Stimulated activated CD4-positive, alpha-beta T cell treated with anti-CD3 and anti-CD28 coated beads, TNF-alpha, amount 100 ng/mL, for 1 hour (primary cell): ENCODE measurements around the gene ATN1.
"Not testable (repeated sequence)": the region's sequence is repeated elsewhere in the genome, so short reads cannot be mapped to it uniquely, and the experiment has no call there.

Experiments
- DNase-seq, 3 donors: peaks; one replicate each; pipeline ENCODE4 v3.0.0-alpha.2; 2020; ENCODE audit warnings: low read depth in 3 of 3, low spot score in 1 of 3

ATN1 gene

DNA sequence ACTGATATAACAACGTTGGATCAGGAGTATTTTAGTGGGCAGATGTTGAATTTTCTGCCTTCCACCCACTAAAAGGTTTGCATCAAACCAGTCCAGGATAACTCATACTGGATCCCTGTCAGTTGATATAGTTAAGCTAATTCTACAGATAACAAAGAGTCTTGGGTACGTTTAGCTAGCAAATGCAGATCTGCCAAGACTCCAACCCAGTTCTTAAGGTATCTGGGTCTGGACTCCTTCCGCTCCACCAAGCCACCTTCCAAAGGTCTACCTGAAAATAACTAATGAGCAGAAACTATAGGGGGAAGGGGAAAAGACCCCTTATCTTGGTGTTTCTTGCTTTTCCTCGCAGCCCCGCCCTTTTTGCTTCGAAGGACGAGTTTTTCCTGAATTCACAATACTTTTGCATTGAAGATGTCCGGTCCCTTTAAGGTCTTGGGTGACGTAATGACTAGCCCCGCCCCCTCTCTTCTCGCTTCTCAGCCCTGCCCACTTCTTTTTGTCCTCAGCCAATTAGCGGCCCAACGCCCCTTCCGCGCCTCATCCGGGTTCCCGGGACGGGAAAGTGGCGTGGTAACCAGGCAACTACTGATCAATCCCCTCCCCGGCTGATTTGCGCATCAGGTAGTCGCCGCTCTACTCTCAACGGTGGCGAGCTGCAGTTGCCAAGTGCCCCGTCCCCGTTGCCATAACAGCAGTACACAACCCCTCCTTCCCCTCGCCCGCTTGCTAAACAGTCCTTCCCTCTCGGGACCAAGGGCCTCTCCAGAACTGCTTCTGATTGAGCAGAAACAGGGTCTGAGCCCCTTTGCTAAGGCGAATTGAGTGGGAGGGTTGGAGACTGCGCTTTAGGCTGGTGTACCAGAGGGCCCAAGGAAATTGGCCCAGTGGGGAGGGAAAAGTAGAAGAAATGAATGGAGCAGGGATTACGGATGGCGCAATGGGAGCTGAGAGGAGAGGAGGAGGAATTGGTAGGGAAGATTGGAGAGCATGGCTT, 23.2 kb upstream of the ATN1 start, which contains the start of gene LRRC23:
Gene LRRC23 (plus strand): TSS at position 543 of the 997 bp plus-strand sequence. CDS start 812 bp downstream, outside the sequence.
- peak; percentile 90 to 93 (median 92) for DNase-seq

DNA sequence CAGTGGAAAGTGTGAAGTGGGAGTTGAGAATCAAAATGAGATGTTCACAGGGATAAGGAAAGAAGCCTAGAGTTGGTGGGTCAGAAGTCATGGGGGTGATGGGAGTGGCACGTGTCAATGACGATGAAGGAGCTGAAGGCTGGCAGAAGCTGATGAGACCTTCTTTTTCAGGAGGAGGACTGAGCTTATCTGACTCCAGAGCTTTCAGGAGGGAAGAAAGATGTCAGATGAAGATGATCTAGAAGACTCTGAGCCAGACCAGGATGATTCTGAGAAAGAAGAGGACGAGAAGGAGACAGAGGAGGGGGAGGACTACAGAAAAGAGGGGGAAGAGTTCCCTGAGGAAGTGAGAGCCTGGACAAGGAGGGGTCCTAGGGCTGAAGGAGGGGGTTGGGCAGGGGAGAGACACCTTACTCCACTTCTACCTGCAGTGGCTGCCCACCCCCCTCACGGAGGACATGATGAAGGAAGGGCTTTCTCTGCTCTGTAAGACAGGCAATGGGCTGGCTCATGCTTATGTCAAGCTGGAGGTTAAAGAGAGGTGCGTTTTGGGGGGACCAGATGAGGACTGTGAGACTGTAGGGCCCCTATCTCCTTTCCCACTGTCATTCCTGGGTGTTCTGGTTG, 22.2 kb upstream of the ATN1 start:
- DNase-seq = no peak

DNA sequence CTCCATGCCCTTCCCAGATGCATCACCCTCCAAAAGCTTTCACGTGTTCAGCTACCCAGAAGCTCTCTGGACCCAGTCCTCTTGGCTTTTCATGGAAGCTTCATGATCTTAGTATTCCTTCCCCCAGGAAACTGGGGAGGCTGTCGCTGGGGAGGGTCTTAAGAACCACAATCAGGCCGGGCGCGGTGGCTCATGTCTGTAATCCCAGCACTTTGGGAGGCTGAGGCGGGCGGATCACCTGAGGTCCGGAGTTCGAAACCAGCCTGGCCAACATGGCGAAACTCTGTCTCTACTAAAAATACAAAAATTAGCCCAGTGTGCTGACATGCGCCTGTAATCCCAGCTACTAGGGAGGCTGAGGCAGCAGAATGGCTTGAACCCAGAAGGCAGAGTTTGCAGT, 19.6 kb upstream of the ATN1 start:
- DNase-seq = not testable (repeated sequence)

DNA sequence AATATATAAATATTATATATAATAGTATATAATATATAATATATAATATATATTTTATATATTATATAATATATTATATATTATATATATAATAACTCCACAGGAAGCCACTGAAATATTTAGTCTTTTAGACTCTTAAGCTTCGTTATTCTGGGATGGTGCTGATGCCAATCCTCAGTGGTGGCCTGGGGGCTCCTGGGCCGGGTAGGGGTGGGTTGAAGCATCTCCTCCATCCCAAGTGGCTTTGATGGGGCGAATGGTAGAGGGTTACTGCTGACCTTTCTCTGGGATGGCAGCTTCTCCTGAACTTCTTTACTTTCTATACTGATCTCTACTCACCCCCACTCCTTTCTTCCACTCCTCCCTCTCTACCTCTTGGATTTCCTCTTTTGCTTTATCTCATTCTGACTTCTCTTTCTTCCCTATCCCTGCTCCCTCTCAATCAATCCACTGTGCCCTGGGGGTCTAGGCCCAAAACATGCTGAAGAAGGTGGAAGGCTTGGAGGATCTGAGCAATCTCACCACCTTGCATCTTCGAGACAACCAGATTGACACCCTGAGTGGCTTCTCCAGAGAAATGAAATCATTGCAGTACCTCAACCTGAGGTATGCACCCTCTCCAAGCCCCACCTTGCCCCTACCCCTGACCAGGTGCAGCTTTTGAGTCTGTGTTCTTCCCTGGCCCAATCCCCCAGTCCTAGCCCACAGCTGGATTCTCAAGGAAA, 18.2 kb upstream of the ATN1 start:
- DNase-seq = no peak

DNA sequence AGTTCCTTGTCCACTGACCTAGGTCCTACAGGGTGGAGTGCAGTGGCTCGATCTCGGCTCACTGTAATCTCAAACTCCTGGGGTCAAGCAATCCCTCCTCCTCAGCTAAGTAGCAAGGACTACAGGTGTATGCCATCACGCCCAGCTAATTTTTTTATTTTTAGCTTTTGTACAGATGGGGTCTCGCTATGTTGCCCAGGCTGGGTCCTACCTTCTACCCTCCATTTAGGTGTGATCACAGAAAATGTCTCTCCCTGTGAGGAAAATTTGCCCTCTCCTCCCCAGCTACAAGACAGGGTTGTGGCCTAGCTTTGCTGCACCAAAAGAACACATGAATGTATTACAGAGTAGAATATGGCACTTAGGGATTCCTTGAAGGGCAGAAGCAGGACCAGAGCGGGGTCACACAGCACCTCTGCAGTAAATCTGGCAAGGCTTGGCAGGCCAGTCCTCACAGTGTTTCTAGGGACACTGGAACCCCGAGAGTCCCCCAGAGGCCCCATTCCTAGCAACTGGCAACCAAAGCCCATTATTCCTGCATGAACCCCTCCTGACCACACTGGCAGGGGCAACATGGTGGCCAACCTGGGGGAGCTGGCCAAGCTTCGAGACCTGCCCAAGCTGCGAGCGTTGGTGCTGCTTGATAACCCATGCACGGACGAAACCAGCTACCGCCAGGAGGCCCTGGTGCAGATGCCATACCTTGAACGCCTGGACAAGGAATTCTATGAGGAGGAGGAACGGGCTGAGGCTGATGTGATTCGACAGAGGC, 15.4 kb upstream of the ATN1 start:
- DNase-seq = no peak

DNA sequence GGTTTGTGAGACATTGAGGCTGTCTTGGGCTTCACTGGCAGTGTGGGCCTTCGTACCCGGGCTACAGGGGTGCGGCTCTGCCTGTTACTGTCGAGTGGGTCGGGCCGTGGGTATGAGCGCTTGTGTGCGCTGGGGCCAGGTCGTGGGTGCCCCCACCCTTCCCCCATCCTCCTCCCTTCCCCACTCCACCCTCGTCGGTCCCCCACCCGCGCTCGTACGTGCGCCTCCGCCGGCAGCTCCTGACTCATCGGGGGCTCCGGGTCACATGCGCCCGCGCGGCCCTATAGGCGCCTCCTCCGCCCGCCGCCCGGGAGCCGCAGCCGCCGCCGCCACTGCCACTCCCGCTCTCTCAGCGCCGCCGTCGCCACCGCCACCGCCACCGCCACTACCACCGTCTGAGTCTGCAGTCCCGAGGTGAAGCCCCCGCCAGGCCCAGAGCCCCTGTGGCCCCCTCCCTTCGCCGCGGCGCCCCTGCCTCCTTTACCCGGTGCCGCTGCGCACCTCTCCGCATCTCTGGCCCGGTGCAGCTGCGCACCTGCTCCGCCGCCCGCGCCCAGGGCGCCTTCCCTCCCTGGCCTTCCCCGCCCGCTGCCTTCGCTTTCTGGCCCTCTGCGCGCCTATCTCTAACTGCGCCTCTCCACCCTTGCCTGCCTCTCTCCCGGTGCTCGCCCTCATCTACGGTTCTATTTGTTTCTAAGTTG, 13.4 kb upstream of the ATN1 start, which contains the start of gene ENO2:
Gene ENO2 (plus strand): TSS at position 335 of the 701 bp plus-strand sequence. CDS start 1,253 bp downstream, outside the sequence.
- DNase-seq = peak; percentile 66 to 73 (median 67)

DNA sequence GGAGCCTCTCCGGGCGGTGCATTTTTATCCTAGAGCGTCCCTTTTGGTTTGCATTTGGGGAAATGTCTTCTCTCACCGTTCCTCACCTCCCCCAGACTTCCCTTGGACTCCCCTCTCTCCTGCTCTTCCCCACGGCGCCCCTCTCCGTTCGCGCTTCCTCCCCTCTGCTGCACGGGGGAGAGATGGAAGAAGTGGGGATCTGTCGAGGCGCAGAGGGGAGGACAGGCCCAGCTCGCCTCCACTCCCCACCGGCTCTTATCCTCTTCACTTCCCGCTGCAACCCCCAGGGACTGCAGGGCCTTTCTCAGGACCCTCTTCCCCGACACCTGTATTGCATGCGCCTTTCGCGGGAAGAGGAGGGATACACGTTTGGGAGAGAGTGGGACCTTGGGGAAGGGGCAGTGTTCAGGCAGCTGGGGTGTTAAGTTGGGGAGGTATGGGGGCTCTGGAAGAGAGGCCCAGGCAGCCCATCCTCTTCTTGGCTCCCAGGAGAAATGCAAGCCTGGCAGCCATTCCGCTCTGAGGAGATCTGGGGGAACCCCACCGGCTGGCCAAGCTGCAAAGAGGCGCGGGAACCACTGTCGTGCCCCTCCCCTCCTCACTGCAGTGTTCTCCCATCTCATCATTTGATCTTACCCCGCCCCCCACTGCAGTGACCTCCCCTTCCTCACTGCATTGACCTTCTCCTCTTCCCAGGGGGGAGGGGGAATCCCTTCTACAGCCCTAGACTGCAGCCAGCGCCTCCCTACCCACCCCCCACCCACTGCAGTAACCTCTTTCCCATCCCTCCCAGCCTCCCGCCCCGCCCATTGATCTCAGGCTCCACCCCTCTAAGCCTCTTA, 12.6 kb upstream of the ATN1 start:
- DNase-seq = no peak

DNA sequence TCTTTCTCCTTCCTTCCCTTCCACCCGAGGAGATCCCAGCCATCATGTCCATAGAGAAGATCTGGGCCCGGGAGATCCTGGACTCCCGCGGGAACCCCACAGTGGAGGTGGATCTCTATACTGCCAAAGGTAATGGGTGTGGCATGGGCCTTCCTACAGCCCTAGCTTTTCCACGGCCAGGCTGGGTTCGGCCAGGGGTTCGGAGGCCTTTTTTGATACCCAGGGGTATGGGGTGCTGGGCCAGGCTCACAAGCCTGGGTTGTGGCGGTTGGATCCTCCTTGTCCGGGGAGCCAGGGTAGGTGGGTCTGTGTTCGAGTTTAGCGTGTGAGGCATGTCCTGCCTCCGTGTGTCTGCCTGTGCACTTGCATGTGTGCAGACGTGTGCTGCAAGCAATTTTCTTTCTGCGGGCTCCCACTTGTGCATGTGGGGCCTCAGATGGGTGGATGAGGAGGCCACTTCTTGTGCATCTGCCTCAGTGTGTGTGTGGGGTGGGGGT, 11.9 kb upstream of the ATN1 start:
- no peak for DNase-seq

DNA sequence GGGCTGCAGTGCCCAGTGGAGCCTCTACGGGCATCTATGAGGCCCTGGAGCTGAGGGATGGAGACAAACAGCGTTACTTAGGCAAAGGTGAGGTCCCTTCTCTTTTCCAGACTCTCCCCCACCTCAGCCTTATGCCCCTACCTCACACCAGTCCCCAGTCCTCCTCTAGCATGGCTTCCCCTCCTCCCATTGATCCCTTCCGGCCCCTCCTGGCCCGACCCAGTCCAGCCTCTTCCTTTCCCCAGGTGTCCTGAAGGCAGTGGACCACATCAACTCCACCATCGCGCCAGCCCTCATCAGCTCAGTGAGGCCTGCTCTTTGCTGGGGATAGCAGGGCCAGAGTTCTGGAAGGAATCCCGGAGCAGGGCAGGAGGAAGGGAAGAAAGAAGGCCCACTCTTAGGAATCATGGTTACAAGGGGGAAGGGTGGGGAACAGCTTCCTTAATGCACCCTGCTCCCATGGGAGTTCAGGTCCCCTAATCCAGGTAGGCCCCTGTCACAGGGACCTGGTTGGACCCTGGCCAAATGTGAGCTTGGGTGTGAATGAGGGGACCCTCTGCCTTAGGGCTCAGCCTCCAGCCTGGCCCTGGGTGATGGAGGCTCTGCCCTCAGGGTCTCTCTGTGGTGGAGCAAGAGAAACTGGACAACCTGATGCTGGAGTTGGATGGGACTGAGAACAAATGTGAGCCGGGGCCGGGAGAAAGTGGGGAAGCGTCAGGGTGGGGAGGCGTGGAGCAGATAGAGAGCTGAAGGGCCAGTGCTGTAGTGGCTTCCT, 11.1 kb upstream of the ATN1 start:
- no peak for DNase-seq

DNA sequence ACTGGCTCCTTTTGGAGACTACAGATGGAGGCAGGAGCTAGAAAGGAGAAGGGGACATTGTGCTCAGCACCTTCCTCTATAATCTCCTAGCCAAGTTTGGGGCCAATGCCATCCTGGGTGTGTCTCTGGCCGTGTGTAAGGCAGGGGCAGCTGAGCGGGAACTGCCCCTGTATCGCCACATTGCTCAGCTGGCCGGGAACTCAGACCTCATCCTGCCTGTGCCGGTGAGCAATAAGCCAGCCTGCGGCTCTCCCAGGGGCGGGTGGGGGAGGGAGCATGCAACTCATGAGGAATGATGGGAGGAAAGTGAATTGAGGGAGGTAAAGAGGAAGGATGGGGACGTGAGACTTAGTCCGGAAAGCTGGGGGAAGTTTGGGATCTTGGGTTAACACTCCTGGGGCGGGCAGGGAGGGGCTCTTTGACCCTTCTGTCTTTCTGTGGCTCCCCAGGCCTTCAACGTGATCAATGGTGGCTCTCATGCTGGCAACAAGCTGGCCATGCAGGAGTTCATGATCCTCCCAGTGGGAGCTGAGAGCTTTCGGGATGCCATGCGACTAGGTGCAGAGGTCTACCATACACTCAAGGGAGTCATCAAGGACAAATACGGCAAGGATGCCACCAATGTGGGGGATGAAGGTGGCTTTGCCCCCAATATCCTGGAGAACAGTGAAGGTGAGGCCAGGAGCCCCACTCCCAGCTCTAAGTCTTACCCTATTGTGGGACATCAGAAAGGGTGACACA, 10.1 kb upstream of the ATN1 start:
- no peak for DNase-seq

DNA sequence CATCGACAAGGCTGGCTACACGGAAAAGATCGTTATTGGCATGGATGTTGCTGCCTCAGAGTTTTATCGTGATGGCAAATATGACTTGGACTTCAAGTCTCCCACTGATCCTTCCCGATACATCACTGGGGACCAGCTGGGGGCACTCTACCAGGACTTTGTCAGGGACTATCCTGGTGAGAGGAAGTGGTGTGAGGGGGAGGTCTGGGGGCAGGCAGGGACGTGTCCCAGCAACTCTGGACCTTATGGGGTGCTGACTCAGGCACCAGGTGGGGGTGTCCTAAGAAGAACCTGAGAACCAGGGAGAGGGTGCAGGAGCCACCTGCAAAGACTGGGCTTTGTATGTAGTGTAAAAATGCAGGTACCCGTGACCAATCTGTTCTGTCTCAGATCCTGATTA, 8.2 kb upstream of the ATN1 start:
- no peak for DNase-seq

DNA sequence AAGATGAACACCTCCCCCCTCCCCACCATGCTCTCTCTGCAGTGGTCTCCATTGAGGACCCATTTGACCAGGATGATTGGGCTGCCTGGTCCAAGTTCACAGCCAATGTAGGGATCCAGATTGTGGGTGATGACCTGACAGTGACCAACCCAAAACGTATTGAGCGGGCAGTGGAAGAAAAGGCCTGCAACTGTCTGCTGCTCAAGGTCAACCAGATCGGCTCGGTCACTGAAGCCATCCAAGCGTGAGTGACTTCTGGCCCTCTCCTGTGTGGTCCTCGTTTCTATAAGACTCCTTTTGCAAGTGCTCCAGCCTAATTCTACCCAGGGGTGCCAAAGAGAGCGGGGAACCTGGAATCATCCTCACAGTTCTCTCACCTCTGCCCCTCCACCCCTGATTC, 6.2 kb upstream of the ATN1 start:
- DNase-seq = no peak

DNA sequence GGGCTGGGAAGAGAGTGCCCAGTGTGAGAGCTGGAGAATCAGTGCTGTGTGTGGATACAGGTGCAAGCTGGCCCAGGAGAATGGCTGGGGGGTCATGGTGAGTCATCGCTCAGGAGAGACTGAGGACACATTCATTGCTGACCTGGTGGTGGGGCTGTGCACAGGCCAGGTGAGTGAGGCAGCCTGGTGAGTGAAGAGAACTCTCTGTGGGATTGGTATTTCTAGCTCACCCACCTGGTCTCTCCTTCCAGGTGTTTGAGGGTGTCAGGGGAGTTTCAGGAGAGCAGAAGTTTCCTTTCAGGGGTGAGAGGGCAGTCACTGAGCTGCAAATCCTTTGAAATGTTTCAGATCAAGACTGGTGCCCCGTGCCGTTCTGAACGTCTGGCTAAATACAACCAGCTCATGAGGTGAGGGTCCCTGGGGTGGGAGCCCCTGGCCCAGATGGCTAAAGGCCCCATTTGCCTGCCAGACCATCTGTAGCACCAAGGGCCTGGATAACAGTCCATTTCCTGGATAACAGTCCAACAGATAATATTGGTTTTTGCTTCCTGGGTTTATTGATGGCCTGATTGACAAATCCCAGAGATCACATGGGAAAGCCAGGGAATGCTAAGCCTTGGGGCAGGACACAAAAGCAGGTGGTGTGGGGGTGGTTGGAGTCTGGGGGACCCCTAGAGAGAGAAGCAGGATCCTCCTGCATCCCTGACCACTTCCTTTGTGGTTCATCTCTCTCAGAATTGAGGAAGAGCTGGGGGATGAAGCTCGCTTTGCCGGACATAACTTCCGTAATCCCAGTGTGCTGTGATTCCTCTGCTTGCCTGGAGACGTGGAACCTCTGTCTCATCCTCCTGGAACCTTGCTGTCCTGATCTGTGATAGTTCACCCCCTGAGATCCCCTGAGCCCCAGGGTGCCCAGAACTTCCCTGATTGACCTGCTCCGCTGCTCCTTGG, 5.5 kb upstream of the ATN1 start:
- DNase-seq = no peak

DNA sequence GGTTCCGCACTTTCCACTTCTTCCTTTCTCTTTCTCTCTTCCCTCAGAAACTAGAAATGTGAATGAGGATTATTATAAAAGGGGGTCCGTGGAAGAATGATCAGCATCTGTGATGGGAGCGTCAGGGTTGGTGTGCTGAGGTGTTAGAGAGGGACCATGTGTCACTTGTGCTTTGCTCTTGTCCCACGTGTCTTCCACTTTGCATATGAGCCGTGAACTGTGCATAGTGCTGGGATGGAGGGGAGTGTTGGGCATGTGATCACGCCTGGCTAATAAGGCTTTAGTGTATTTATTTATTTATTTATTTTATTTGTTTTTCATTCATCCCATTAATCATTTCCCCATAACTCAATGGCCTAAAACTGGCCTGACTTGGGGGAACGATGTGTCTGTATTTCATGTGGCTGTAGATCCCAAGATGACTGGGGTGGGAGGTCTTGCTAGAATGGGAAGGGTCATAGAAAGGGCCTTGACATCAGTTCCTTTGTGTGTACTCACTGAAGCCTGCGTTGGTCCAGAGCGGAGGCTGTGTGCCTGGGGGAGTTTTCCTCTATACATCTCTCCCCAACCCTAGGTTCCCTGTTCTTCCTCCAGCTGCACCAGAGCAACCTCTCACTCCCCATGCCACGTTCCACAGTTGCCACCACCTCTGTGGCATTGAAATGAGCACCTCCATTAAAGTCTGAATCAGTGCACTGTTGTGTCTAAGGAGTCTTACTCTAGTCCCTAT, 4.6 kb upstream of the ATN1 start:
- DNase-seq = no peak

DNA sequence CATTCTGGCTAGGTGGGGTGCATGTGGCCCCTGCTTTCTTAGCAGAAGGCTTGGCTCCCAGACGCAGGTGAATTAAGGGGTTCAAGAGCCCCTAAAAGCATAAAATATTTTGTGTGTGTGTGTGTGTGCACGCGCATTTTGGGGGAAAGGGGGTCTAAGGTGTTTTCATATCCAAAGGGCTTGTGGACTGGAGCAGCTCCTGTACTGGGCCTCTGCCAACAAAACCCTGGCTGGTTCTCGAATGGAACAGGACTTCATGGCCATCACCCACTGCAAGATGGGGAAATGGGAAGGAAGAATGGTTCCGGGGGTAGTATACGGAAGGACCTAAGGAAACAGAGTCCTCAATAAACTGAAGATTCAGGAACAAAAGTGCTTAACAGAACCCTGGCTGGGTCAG, 3.9 kb upstream of the ATN1 start:
- DNase-seq = no peak

DNA sequence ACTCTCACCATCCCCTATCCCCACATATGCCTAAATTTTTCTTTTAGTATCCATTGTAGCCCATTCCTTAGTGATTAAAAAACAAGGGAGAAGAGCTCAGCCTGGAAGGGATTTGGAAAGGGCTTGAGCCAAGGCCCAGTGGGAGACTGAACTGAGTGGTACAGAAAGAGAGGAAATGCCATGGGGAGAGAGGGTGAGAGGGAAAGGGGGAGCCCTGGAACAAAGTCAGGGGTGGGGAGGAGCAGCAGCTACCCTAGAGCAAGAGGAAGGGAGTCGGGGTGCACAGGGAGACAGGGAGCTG, 2.6 kb upstream of the ATN1 start:
- no peak for DNase-seq
